K562 (cell line): ENCODE data around the gene VPS9D1.

Experiments used
- TF ChIP-seq, protein P1 (sequence below): fragments of 150-350 bp; conservative IDR thresholded peaks from 2 replicates; pipeline ENCODE4 v1.6.1; 2014; ENCODE audit warnings: low read length
- TF ChIP-seq, protein P2 (sequence below): fragments of 450-650 bp; formaldehyde crosslinking; IDR thresholded peaks from 2 replicates; pipeline ENCODE4 v1.4.0; 2020; ENCODE audit warnings: mild to moderate bottlenecking, moderate library complexity
- TF ChIP-seq, protein P3 (sequence below): sonication (generic); formaldehyde crosslinking; IDR thresholded peaks from 2 replicates; pipeline ENCODE4 v1.8.1; 2022; ENCODE audit warnings: missing genetic modification reagents

DNA sequence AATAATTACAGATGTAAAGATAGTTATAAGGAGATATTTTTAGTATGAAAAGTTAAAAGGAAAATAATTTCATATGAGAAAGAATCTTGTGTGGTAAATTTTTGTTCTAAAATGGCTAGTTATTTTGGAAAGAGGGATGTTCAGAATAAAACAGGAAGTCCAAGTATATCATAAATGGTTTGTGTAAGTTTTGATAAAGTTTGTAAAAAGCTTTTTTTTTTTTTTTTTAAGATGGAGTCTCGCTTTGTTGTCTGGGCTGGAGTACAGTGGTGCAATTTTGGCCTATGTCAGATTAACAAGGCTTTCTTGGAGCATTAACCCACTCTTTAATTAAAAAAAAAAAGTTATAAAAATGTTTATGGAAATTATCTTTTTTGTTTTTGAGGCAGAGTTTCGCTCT is 42.4 kb downstream of the VPS9D1 start:
- TF ChIP-seq, protein P1, sequence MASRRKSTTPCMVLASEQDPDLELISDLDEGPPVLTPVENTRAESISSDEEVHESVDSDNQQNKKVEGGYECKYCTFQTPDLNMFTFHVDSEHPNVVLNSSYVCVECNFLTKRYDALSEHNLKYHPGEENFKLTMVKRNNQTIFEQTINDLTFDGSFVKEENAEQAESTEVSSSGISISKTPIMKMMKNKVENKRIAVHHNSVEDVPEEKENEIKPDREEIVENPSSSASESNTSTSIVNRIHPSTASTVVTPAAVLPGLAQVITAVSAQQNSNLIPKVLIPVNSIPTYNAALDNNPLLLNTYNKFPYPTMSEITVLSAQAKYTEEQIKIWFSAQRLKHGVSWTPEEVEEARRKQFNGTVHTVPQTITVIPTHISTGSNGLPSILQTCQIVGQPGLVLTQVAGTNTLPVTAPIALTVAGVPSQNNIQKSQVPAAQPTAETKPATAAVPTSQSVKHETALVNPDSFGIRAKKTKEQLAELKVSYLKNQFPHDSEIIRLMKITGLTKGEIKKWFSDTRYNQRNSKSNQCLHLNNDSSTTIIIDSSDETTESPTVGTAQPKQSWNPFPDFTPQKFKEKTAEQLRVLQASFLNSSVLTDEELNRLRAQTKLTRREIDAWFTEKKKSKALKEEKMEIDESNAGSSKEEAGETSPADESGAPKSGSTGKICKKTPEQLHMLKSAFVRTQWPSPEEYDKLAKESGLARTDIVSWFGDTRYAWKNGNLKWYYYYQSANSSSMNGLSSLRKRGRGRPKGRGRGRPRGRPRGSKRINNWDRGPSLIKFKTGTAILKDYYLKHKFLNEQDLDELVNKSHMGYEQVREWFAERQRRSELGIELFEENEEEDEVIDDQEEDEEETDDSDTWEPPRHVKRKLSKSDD = no peak
- TF ChIP-seq, protein P2, sequence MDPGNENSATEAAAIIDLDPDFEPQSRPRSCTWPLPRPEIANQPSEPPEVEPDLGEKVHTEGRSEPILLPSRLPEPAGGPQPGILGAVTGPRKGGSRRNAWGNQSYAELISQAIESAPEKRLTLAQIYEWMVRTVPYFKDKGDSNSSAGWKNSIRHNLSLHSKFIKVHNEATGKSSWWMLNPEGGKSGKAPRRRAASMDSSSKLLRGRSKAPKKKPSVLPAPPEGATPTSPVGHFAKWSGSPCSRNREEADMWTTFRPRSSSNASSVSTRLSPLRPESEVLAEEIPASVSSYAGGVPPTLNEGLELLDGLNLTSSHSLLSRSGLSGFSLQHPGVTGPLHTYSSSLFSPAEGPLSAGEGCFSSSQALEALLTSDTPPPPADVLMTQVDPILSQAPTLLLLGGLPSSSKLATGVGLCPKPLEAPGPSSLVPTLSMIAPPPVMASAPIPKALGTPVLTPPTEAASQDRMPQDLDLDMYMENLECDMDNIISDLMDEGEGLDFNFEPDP = no peak
- TF ChIP-seq, protein P3, sequence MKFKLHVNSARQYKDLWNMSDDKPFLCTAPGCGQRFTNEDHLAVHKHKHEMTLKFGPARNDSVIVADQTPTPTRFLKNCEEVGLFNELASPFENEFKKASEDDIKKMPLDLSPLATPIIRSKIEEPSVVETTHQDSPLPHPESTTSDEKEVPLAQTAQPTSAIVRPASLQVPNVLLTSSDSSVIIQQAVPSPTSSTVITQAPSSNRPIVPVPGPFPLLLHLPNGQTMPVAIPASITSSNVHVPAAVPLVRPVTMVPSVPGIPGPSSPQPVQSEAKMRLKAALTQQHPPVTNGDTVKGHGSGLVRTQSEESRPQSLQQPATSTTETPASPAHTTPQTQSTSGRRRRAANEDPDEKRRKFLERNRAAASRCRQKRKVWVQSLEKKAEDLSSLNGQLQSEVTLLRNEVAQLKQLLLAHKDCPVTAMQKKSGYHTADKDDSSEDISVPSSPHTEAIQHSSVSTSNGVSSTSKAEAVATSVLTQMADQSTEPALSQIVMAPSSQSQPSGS (CRISPR knock-in tag) = no peak
